ENCODE data around the gene SIGLEC11. TPM values are rescaled to one million over a fixed set of nuclear protein-coding genes. Genes with fewer than 3 reads are reported as not detected.

SIGLEC11 gene
- total RNA-seq, 1 donor from 2014 or later, result not detected

DNA sequence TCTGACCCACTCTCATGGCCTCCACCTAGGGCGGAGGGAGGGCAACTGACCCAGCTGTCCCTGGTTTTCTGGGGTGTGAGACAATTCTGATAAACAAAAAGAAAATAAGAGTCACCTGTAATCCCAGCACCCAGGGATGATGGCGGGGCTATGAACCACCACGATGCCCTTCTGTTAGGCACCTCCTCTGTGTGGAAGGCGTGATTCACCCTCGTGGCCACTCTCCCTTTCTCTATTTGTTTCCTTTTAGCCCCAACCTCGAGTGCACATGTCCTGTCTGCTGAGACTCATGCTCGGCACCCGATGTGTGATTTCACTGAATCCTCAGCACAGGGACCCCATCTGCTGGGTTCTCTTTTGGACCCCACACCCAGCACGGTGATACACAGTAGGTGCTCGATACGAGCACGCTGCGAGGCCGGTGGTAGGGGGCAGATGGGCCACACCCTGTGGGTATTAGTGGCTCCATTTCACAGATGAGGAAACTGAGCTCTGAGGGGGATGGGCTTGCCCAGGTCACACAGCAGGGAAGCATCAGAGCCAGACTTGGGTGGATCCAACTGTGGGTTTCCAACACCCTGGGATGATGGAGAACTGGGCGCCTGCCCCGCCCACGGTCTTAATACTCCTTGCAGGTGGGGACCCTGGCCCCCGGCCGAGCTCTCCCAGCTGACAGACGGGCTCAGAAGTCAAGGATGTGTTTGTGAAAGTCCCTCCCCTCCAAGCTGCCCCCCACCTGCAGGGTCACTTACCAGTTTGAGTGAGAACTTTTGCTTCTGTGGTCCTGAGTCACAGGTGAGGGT is 39.3 kb upstream of the SIGLEC11 start:
- Histone ChIP-seq H3K4me2 (no peak overlapping the region), H3F3A (ENCODE audit: low read depth) (no peaks in the 10 kb centered on the region), H3K4me3 (no peak overlapping the region), H2AFZ (replicated peaks) (no peak overlapping the region), H3K4me1 (no peaks in the 10 kb centered on the region), H3K9me3 (ENCODE audit: low read depth) (no peaks in the 10 kb centered on the region), H3K36me3 (no peaks in the 10 kb centered on the region), H4K20me1 (ENCODE audit: low read depth) (no peaks in the 10 kb centered on the region), H3K9ac (no peak overlapping the region), H3K27me3 (no peaks in the 10 kb centered on the region), H3K79me2 (ENCODE audit: low read depth) (no peaks in the 10 kb centered on the region), H3K27ac (no peak overlapping the region)
- TF ChIP-seq EZH2phosphoT487 (IDR thresholded peaks at IDR 0.05) (no peak), EZH2 (IDR thresholded peaks at IDR 0.05) (no peak)
- TF ChIP-seq, protein P1, sequence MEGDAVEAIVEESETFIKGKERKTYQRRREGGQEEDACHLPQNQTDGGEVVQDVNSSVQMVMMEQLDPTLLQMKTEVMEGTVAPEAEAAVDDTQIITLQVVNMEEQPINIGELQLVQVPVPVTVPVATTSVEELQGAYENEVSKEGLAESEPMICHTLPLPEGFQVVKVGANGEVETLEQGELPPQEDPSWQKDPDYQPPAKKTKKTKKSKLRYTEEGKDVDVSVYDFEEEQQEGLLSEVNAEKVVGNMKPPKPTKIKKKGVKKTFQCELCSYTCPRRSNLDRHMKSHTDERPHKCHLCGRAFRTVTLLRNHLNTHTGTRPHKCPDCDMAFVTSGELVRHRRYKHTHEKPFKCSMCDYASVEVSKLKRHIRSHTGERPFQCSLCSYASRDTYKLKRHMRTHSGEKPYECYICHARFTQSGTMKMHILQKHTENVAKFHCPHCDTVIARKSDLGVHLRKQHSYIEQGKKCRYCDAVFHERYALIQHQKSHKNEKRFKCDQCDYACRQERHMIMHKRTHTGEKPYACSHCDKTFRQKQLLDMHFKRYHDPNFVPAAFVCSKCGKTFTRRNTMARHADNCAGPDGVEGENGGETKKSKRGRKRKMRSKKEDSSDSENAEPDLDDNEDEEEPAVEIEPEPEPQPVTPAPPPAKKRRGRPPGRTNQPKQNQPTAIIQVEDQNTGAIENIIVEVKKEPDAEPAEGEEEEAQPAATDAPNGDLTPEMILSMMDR (IDR thresholded peaks at IDR 0.05), result no peak
- DNase-seq (ENCODE audit: low spot score), result no peak
- no peak overlapping the region for H3K27ac Mint-ChIP-seq
- no peak overlapping the region for H3K4me3 Mint-ChIP-seq
- no peaks in the 10 kb centered on the region for H3K27me3 Mint-ChIP-seq (ENCODE audit: insufficient read depth, low read depth)
- H3K36me3 Mint-ChIP-seq, result peaks cover 11% of the 10 kb centered on the region
- no peaks in the 10 kb centered on the region for H3K9me3 Mint-ChIP-seq
- H3K4me1 Mint-ChIP-seq, result no peaks in the 10 kb centered on the region

DNA sequence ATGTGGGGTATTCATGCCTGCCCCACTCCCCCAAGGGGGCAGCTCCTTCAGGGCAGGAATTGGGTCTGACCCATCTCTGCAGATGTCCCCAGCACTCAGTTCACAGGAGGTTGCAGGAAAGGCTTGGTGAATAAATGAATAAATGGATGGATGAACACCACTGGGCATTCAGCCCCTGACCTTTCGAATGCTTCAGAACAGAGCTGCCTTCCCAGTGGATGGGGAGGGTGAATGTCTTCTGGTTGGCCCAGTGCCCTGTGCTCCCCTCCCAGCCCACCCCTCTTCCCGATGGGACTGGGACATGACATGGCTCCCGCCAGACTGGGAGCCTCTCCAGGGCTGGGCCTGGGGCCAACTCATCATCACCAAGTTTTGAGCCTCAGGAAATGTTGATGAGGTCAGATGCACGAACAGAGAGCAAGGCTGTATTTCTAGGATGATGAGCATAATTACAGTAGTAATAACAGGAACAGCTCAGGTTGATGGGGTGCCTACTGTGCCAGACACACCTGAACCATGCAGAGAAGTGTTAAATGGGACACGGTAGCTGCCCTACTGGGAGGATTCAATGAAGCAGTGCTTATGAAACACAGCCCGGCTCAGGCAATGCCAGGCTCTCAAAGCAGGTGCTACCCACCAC is 38.5 kb upstream of the SIGLEC11 start:
- Histone ChIP-seq H3K9ac (no peak overlapping the region), H3K9me3 (ENCODE audit: low read depth) (no peaks in the 10 kb centered on the region), H3F3A (ENCODE audit: low read depth) (no peaks in the 10 kb centered on the region), H3K79me2 (ENCODE audit: low read depth) (no peaks in the 10 kb centered on the region), H3K4me3 (no peak overlapping the region), H4K20me1 (ENCODE audit: low read depth) (no peaks in the 10 kb centered on the region), H3K27ac (no peak overlapping the region), H2AFZ (replicated peaks) (no peak overlapping the region), H3K4me2 (no peak overlapping the region), H3K4me1 (no peaks in the 10 kb centered on the region), H3K36me3 (no peaks in the 10 kb centered on the region), H3K27me3 (no peaks in the 10 kb centered on the region)
- DNase-seq (ENCODE audit: low spot score), result no peak
- TF ChIP-seq EZH2 (IDR thresholded peaks at IDR 0.05) (no peak), EZH2phosphoT487 (IDR thresholded peaks at IDR 0.05) (no peak)
- TF ChIP-seq, protein P1 (IDR thresholded peaks at IDR 0.05), result no peak
- Mint-ChIP-seq H3K4me3 (peak overlapping the region; percentile 24), H3K27ac (no peak overlapping the region), H3K9me3 (no peaks in the 10 kb centered on the region), H3K36me3 (peaks cover 13% of the 10 kb centered on the region), H3K27me3 (ENCODE audit: insufficient read depth, low read depth) (no peaks in the 10 kb centered on the region), H3K4me1 (no peaks in the 10 kb centered on the region)

DNA sequence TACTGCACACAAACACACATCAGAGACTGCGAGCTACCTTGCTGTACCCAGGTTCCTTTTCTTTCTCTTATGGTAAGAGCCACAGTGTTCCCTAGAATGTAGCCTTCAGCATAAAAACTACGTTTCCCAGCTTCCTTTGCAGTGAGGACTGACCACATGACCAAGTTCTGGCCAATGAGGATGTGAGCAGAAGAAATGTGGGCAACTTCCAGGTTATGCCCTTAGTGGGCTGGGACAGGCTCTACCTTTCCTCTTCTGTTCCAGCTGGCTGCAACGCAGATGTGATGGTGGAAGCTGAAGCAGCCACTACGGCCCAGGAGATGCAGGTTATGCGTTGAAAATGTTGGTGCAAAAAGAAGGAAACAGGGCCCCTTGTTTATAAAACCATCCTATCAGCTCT is 36.7 kb upstream of the SIGLEC11 start:
- Mint-ChIP-seq H3K27ac (no peak overlapping the region), H3K36me3 (peaks cover 15% of the 10 kb centered on the region), H3K4me1 (no peaks in the 10 kb centered on the region), H3K4me3 (no peak overlapping the region), H3K9me3 (no peaks in the 10 kb centered on the region), H3K27me3 (ENCODE audit: insufficient read depth, low read depth) (no peaks in the 10 kb centered on the region)
- Histone ChIP-seq H3K4me2 (no peak overlapping the region), H3K4me3 (no peak overlapping the region), H3K27ac (no peak overlapping the region), H3K36me3 (no peaks in the 10 kb centered on the region), H4K20me1 (ENCODE audit: low read depth) (no peaks in the 10 kb centered on the region), H3K9me3 (ENCODE audit: low read depth) (no peaks in the 10 kb centered on the region), H3K79me2 (ENCODE audit: low read depth) (no peaks in the 10 kb centered on the region), H3F3A (ENCODE audit: low read depth) (no peaks in the 10 kb centered on the region), H3K9ac (no peak overlapping the region), H3K4me1 (no peaks in the 10 kb centered on the region), H3K27me3 (no peaks in the 10 kb centered on the region), H2AFZ (replicated peaks) (no peak overlapping the region)
- peak; percentile 60 for DNase-seq (ENCODE audit: low spot score)
- TF ChIP-seq, protein P1 (IDR thresholded peaks at IDR 0.05), result no peak
- TF ChIP-seq EZH2phosphoT487 (IDR thresholded peaks at IDR 0.05), result no peak
